T-helper 9 cell (primary cell): ENCODE data around the gene SYT4.
"Not testable (repeated sequence)": the region's sequence is repeated elsewhere in the genome, so short reads cannot be mapped to it uniquely, and the experiment has no call there.

Experiments
- DNase-seq: peaks from one replicate; pipeline ENCODE4 v3.0.0-alpha.2; 2020
- total RNA-seq, 2 donors: gene quantifications; one replicate each; lab custom pipeline; 2026; lab: John Stamatoyannopoulos, UW

The SYT4 gene
- total RNA-seq: 0 reads per million in 2 donors

- no peak for DNase-seq
These were observed at the start of gene SYT4 for GRCh38 chr18:43277164-43277600. TSS of gene SYT4 (minus strand) at chr18:43277490. CDS start at chr18:43277281, 209 bp downstream.

GRCh38 chr18:43322132-43322531 is 44.8 kb upstream of the SYT4 start:
- DNase-seq: no peak

- no peak for DNase-seq
These were observed 37.7 kb upstream of the SYT4 start for GRCh38 chr18:43314941-43315340.

- DNase-seq: no peak
These were observed 35.6 kb upstream of the SYT4 start for GRCh38 chr18:43312891-43313290.

GRCh38 chr18:43310239-43310638 is 32.9 kb upstream of the SYT4 start:
- no peak for DNase-seq

GRCh38 chr18:43303376-43303775 is 26.1 kb upstream of the SYT4 start:
- no peak for DNase-seq

GRCh38 chr18:43286187-43286586 is 8.9 kb upstream of the SYT4 start:
- DNase-seq: not testable (repeated sequence)

- no peak for DNase-seq
These were observed 6.0 kb upstream of the SYT4 start for GRCh38 chr18:43283299-43283698.

GRCh38 chr18:43279015-43279744 is 1.9 kb upstream of the SYT4 start:
- no peak for DNase-seq

- no peak for DNase-seq
These were observed 1.1 kb upstream of the SYT4 start for GRCh38 chr18:43278355-43278754.

- DNase-seq: no peak
These were observed 799 bp downstream of the SYT4 start for GRCh38 chr18:43276491-43276890.

- no peak for DNase-seq
These were observed 1.7 kb downstream of the SYT4 start for GRCh38 chr18:43275546-43275945.

- DNase-seq: no peak
These were observed 2.8 kb downstream of the SYT4 start for GRCh38 chr18:43274526-43274925.

- no peak for DNase-seq
These were observed 5.5 kb downstream of the SYT4 start for GRCh38 chr18:43271593-43272432.

GRCh38 chr18:43267818-43268217 is 9.5 kb downstream of the SYT4 start:
- no peak for DNase-seq

GRCh38 chr18:43265465-43265864 is 11.8 kb downstream of the SYT4 start:
- no peak for DNase-seq

- DNase-seq: no peak
These were observed 28.6 kb downstream of the SYT4 start for GRCh38 chr18:43248610-43249249.

- DNase-seq: no peak
These were observed 29.3 kb downstream of the SYT4 start for GRCh38 chr18:43247944-43248343.

- DNase-seq: no peak
These were observed 38.9 kb downstream of the SYT4 start for GRCh38 chr18:43238429-43238828.

GRCh38 chr18:43236921-43237320 is 40.4 kb downstream of the SYT4 start:
- no peak for DNase-seq

- no peak for DNase-seq
These were observed 42.4 kb downstream of the SYT4 start for GRCh38 chr18:43234889-43235288.

GRCh38 chr18:43222501-43222900 is 54.8 kb downstream of the SYT4 start:
- DNase-seq: no peak

- no peak for DNase-seq
These were observed 56.6 kb downstream of the SYT4 start for GRCh38 chr18:43220691-43221090.
